Mucosa of stomach (tissue), 1 donor: ENCODE results near the gene TCF25.
"Not testable (repeated sequence)": the region's sequence is repeated elsewhere in the genome, so short reads cannot be mapped to it uniquely, and the experiment has no call there.

ENCODE experiments used
- H3K27me3 ChIP-seq: one replicate; pipeline ENCODE4 v1.7.0; 2013; ENCODE audit warnings: mild to moderate bottlenecking, low read length; ENCODE audit not compliant: control insufficient read depth, insufficient read depth
- H3K36me3 ChIP-seq: one replicate; pipeline ENCODE4 v1.7.0; 2013; ENCODE audit warnings: low read length; ENCODE audit not compliant: control insufficient read depth, insufficient read depth
- H3K4me1 ChIP-seq: one replicate; pipeline ENCODE4 v1.7.0; 2013; ENCODE audit warnings: mild to moderate bottlenecking, low read length; ENCODE audit not compliant: control insufficient read depth, insufficient read depth
- H3K4me3 ChIP-seq: one replicate; pipeline ENCODE4 v1.7.0; 2013; ENCODE audit warnings: low read length
- H3K9ac ChIP-seq: one replicate; pipeline ENCODE4 v1.7.0; 2013; ENCODE audit warnings: mild to moderate bottlenecking, low read length, moderate library complexity
- H3K9me3 ChIP-seq: one replicate; pipeline ENCODE4 v1.7.0; 2013; ENCODE audit warnings: mild to moderate bottlenecking, low read length, moderate library complexity; ENCODE audit not compliant: control insufficient read depth
- donor health status: Pancreatic carcinoma.

TCF25 gene

GRCh38 chr16:89922477-89922883, 49.1 kb downstream of the TCF25 start:
- no peak overlapping the region for H3K4me3 ChIP-seq
- peak overlapping the region; percentile 47 for H3K9ac ChIP-seq
- peaks cover 71% of the 10 kb centered on the region for H3K27me3 ChIP-seq
- H3K4me1 ChIP-seq = peaks cover 51% of the 10 kb centered on the region
- no peaks in the 10 kb centered on the region for H3K36me3 ChIP-seq
- no peaks in the 10 kb centered on the region for H3K9me3 ChIP-seq

DNA sequence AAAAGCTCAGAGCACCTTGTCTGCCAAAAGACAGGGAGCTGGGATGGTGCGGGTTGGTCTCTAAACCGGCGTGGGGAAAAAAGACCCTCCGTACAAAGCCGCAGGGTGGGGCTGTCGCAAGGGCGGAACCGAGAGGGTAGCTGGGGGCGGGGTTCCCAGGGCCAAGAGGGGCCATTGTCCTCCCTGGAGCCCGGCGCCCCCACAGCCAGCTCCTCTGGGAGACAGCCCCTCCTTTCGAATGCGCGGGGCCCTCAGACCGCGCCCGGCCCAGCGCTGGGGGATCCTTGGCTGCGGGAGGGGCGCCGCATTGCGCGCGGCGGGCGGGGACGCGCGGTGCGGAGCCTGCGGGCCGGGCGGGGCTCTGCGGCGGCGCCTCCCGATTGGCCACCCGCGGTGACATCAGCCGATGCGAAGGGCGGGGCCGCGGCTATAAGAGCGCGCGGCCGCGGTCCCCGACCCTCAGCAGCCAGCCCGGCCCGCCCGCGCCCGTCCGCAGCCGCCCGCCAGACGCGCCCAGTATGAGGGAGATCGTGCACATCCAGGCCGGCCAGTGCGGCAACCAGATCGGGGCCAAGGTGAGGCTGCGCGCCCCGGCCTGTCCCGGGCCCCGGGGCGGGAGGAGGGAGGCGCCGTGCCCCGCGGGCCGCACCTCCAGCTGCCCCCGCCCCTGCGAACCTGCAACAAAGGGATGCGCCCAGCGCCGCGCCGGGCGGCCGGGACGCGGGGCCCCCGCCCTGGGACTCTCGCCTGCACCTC, 49.7 kb downstream of the TCF25 start, which contains the start of gene TUBB3:
TSS of gene TUBB3 (plus strand) at position 459 of the 756 bp plus-strand sequence. CDS start at position 519, 60 bp downstream.
- H3K4me1 ChIP-seq = peaks cover 45% of the 10 kb centered on the region
- H3K36me3 ChIP-seq = no peaks in the 10 kb centered on the region
- H3K4me3 ChIP-seq = no peak within 1 kb of the TSS
- peak within 1 kb of the TSS; percentile 47 for H3K9ac ChIP-seq
- H3K9me3 ChIP-seq = no peaks in the 10 kb centered on the region
- peaks cover 71% of the 10 kb centered on the region for H3K27me3 ChIP-seq

DNA sequence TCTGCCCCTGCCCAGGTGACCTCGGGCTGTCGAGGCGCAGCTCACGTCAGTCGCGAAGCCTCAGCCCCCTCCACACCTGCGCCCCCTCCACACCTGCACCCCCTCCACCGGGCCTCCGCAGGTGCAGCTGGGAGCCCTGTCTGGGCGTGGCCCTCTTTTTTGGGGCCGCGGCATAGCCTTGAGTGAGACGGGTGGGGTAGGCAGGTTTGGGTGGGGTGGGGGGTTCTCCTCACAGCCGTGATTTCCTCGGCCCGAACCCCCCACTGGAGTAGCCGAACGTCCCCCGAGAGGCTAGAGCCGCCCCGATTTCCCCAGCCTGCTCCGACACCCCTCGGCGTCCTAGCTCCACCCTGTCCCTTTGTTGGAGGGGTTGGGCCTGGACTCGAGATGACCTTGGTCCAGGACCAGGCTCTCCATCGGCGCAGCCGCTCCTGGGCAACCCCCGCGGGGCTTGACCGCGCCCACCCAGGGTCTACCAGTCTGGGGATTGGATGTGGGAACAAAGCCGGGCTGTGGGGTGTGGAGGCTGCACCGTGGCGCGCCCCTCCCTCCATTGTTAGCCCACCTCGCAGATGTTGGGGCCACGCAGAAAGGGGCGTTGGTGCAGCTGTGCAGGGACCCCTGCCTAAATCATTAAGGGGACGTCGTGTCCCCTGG, 50.4 kb downstream of the TCF25 start:
- H3K9ac ChIP-seq = peak overlapping the region; percentile 15
- no peak overlapping the region for H3K4me3 ChIP-seq
- no peaks in the 10 kb centered on the region for H3K36me3 ChIP-seq
- no peaks in the 10 kb centered on the region for H3K9me3 ChIP-seq
- H3K27me3 ChIP-seq = peaks cover 65% of the 10 kb centered on the region
- H3K4me1 ChIP-seq = peaks cover 38% of the 10 kb centered on the region

DNA sequence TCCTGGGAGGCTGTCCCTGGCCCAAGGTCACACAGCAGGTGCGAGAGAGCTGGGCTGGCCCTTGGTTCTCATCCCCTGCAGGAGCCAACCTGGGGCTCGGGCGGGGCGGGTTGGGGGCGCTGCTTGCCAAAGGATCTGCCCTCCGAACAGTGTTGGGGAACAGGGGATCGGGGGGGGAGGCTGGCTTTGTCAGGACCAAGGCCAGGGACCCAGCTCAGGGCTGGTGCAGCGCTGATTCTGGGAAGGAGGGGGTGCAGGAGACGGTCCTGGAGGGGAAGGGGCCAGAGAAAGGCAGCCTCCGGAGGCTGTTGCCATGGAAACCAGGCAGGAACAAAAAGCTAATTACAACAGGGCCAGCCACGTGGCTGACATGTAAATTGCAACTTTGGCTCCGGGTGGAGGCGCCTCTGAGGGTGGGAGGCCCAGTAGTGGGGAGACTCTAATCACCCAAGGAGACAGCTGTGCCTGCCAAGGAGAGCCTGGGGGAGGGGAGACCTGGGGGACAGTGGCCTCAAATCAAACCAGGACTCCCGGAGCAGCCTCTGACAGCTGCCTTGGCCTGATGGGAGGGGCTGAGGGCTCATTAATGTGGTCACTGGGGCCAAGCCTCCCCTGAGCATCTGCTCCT, 51.0 kb downstream of the TCF25 start:
- Histone ChIP-seq H3K4me3 (no peak overlapping the region), H3K4me1 (peaks cover 37% of the 10 kb centered on the region), H3K9me3 (no peaks in the 10 kb centered on the region), H3K27me3 (peaks cover 59% of the 10 kb centered on the region), H3K36me3 (no peaks in the 10 kb centered on the region), H3K9ac (no peak overlapping the region)

DNA sequence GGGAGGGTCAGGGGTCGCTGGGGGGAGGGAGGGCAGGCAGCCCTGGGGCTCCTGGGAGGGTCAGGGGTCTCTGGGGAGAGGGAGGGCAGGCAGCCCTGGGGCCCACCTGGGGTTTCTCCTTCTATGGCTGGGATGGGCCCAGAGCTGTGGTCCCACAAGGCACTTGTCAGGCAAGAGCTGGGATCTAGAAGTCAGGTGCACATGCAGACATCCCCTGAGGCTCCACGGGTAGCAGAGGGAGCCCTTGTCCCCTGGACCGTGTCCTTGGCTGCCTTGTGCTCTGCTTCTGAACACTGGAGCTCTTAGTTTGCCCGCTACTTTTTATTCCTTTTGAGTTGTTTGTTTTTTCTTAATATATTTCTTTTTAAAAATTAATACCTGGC, 51.5 kb downstream of the TCF25 start:
- Histone ChIP-seq H3K9me3 (no peaks in the 10 kb centered on the region), H3K4me3 (no peak overlapping the region), H3K4me1 (peaks cover 37% of the 10 kb centered on the region), H3K36me3 (no peaks in the 10 kb centered on the region), H3K27me3 (peaks cover 55% of the 10 kb centered on the region), H3K9ac (no peak overlapping the region)

DNA sequence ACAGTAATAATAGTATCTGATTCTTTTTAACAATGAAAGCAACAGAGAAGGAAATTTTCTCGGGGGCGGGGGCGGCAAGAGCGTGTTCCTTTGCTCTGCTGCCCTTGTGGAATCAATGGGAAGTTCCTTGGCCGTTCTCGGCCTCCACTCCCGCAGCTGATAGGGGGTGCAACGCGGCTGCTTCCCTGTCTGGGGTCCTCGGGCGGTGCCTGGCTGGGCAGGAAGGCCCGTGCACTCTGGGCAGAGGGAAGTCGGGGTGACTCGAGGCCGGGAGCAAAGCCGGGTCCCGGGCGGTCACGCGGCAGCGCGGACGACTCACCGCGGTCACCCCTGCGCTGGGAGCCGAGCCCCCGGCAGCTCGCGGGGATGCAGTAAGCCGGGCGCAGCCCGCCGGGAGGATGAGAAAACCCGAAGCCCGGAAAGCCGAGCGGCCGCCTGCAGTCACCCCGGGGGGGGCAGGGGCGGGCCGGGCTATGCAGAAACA, 52.2 kb downstream of the TCF25 start:
- H3K4me1 ChIP-seq = peaks cover 37% of the 10 kb centered on the region

GRCh38 chr16:89931305-89931896, 58.0 kb downstream of the TCF25 start:
- Histone ChIP-seq H3K9me3 (no peaks in the 10 kb centered on the region), H3K27me3 (no peaks in the 10 kb centered on the region), H3K9ac (no peak overlapping the region), H3K4me1 (peaks cover 3% of the 10 kb centered on the region), H3K4me3 (no peak overlapping the region), H3K36me3 (no peaks in the 10 kb centered on the region)

More for the DNA sequence above, 52.2 kb downstream of the TCF25 start:
- Histone ChIP-seq H3K27me3 (peaks cover 49% of the 10 kb centered on the region), H3K9ac (no peak overlapping the region), H3K4me3 (peak overlapping the region; percentile 19), H3K9me3 (no peaks in the 10 kb centered on the region), H3K36me3 (no peaks in the 10 kb centered on the region)

DNA sequence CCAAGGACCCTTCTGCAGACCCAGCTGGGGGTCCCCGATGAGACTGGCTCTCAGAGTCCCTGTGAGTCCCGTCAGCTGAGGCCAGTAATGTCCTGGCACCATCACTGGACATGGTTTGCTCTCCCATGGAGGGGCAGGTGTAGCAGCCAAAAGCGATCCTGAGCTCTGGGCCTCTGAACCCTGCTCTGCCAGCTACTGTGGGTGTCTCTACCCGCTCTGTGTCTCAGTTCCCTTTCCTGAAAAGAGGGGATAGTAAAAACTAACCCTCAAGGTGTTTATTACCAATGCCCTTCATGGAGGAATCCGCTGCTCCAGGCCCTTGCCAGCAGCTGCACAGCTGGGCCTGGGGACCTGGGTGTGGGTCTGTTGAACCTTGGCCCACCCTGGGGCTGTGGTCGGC, 58.6 kb downstream of the TCF25 start:
- no peaks in the 10 kb centered on the region for H3K9me3 ChIP-seq
- no peaks in the 10 kb centered on the region for H3K27me3 ChIP-seq
- H3K4me3 ChIP-seq = no peak overlapping the region
- no peaks in the 10 kb centered on the region for H3K36me3 ChIP-seq
- H3K4me1 ChIP-seq = no peaks in the 10 kb centered on the region
- no peak overlapping the region for H3K9ac ChIP-seq

GRCh38 chr16:89934019-89934418, 60.6 kb downstream of the TCF25 start:
- not testable (repeated sequence) for H3K9me3 ChIP-seq, H3K27me3 ChIP-seq, H3K9ac ChIP-seq, H3K36me3 ChIP-seq, H3K4me1 ChIP-seq, H3K4me3 ChIP-seq

DNA sequence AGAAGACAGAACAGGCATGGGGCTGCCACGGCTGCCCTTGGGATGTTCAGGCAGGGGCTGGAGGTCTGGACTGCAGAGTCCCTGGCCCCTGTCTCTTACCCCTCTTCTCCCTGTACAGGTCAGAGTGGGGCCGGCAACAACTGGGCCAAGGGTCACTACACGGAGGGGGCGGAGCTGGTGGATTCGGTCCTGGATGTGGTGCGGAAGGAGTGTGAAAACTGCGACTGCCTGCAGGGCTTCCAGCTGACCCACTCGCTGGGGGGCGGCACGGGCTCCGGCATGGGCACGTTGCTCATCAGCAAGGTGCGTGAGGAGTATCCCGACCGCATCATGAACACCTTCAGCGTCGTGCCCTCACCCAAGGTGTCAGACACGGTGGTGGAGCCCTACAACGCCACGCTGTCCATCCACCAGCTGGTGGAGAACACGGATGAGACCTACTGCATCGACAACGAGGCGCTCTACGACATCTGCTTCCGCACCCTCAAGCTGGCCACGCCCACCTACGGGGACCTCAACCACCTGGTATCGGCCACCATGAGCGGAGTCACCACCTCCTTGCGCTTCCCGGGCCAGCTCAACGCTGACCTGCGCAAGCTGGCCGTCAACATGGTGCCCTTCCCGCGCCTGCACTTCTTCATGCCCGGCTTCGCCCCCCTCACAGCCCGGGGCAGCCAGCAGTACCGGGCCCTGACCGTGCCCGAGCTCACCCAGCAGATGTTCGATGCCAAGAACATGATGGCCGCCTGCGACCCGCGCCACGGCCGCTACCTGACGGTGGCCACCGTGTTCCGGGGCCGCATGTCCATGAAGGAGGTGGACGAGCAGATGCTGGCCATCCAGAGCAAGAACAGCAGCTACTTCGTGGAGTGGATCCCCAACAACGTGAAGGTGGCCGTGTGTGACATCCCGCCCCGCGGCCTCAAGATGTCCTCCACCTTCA, 61.5 kb downstream of the TCF25 start:
- H3K27me3 ChIP-seq = no peaks in the 10 kb centered on the region
- H3K9ac ChIP-seq = no peak overlapping the region
- H3K36me3 ChIP-seq = no peaks in the 10 kb centered on the region
- H3K9me3 ChIP-seq = no peaks in the 10 kb centered on the region
- no peak overlapping the region for H3K4me3 ChIP-seq
- no peaks in the 10 kb centered on the region for H3K4me1 ChIP-seq

GRCh38 chr16:89935620-89936019, 62.2 kb downstream of the TCF25 start:
- H3K9me3 ChIP-seq, H3K4me3 ChIP-seq, H3K4me1 ChIP-seq, H3K27me3 ChIP-seq, H3K9ac ChIP-seq, H3K36me3 ChIP-seq: not testable (repeated sequence)
